ENCODE results near the gene ADARB2. TPM values are rescaled to one million over a fixed set of nuclear protein-coding genes. Genes with fewer than 3 reads are reported as not detected.

Gene ADARB2
- total and polyA plus RNA-seq, 8 donors, result 0.34 to 24.7 (median 3.2) TPM

GRCh38 chr10:1361411-1362105, 375.8 kb downstream of the ADARB2 start:
- H3K27ac ChIP-seq, result no peak overlapping the region
- TF ChIP-seq, protein P1, sequence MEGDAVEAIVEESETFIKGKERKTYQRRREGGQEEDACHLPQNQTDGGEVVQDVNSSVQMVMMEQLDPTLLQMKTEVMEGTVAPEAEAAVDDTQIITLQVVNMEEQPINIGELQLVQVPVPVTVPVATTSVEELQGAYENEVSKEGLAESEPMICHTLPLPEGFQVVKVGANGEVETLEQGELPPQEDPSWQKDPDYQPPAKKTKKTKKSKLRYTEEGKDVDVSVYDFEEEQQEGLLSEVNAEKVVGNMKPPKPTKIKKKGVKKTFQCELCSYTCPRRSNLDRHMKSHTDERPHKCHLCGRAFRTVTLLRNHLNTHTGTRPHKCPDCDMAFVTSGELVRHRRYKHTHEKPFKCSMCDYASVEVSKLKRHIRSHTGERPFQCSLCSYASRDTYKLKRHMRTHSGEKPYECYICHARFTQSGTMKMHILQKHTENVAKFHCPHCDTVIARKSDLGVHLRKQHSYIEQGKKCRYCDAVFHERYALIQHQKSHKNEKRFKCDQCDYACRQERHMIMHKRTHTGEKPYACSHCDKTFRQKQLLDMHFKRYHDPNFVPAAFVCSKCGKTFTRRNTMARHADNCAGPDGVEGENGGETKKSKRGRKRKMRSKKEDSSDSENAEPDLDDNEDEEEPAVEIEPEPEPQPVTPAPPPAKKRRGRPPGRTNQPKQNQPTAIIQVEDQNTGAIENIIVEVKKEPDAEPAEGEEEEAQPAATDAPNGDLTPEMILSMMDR (IDR thresholded peaks at IDR 0.05), result no peak
- intact Hi-C loops (cut with DNase I), result no loop called here
- no peaks in the 10 kb centered on the region for H3K9me3 ChIP-seq
- no peak for FAIRE-seq
- DNase-seq, result no peak
- H3K27me3 ChIP-seq, result no peaks in the 10 kb centered on the region
- no peak overlapping the region for H3K4me3 ChIP-seq
- no peak for ATAC-seq
- no peaks in the 10 kb centered on the region for H3K36me3 ChIP-seq
- H3K4me1 ChIP-seq, result no peaks in the 10 kb centered on the region
- WGBS, 2 donors, result 66 to 71% methylated on average over 13 of the region's 13 CpGs

DNA sequence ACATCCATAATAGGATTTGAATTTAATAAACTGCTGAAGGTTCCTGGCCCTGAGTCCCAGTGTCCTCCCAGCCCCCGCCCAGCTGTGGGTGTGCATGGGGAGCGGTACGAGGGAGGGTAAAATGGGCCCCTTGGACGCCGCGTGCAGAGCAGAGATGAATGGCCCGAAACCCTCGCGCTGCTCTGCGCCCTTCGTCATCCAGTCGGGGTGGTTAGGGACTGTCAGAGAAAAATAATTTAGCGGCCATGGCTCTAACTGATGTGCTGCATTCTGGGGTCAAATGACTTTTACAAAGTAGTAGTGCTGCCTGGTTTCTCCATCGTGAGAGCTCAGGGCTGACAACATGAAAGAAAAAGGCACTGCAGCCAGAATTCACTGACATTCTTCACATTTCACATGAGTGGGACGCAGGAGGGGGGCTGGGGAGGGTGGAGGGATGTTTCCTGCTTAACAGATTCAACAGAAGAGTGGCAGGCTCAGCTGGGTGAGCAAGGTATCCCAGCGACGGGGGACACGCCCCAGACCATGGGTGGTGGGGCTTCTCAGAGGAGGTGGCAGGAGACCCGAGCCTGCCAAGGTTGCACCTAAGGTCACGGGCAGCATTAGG, 376.7 kb downstream of the ADARB2 start:
- FAIRE-seq, result no peak
- peak in 2 of 4 donors; percentile 17 to 20 for ATAC-seq
- no peak for DNase-seq
- Histone ChIP-seq H3K27me3 (no peaks in the 10 kb centered on the region), H3K4me3 (no peak overlapping the region), H3K36me3 (no peaks in the 10 kb centered on the region), H3K4me1 (no peaks in the 10 kb centered on the region), H3K27ac (no peak overlapping the region), H3K9me3 (no peaks in the 10 kb centered on the region)
- TF ChIP-seq, protein P1 (IDR thresholded peaks at IDR 0.05), result no peak
- 25 to 37% methylated on average over 20 of the region's 20 CpGs for WGBS, 2 donors
- intact Hi-C loops (cut with DNase I), result no loop called here

GRCh38 chr10:1360011-1360557, 377.2 kb downstream of the ADARB2 start:
- intact Hi-C loops (cut with DNase I), result no loop called here
- 37 to 51% methylated on average over 19 of the region's 19 CpGs for WGBS, 2 donors
- H3K27me3 ChIP-seq, result no peaks in the 10 kb centered on the region
- no peak for FAIRE-seq
- no peak overlapping the region for H3K4me3 ChIP-seq
- no peaks in the 10 kb centered on the region for H3K36me3 ChIP-seq
- DNase-seq, result no peak
- no peak for ATAC-seq
- TF ChIP-seq, protein P1 (IDR thresholded peaks at IDR 0.05), result no peak
- no peak overlapping the region for H3K27ac ChIP-seq
- no peaks in the 10 kb centered on the region for H3K9me3 ChIP-seq
- no peaks in the 10 kb centered on the region for H3K4me1 ChIP-seq

GRCh38 chr10:1359626-1359955, 377.7 kb downstream of the ADARB2 start:
- FAIRE-seq (no peak), ATAC-seq (no peak), DNase-seq (no peak)
- TF ChIP-seq, protein P1 (IDR thresholded peaks at IDR 0.05), result no peak
- Histone ChIP-seq H3K4me3 (no peak overlapping the region), H3K9me3 (no peaks in the 10 kb centered on the region), H3K27ac (no peak overlapping the region), H3K4me1 (no peaks in the 10 kb centered on the region), H3K36me3 (no peaks in the 10 kb centered on the region), H3K27me3 (no peaks in the 10 kb centered on the region)
- WGBS, 2 donors, result 66 to 77% methylated on average over 12 of the region's 12 CpGs
- intact Hi-C loops (cut with DNase I), result no loop called here
